ES-I3 (cell line): ENCODE measurements around the gene TNKS2.
A peak's percentile ranks its signal among the peaks of the same experiment; 100 is the strongest.

ENCODE experiments used
- H3K36me3 ChIP-seq: 2 replicates; pipeline ENCODE4 v1.6.1; 2013; ENCODE audit warnings: mild to moderate bottlenecking, low read length, control low read depth, moderate library complexity; ENCODE audit not compliant: insufficient read depth
- H3K4me1 ChIP-seq: 2 replicates; pipeline ENCODE4 v1.6.1; 2013; ENCODE audit warnings: mild to moderate bottlenecking, control low read depth, low read length; ENCODE audit not compliant: insufficient read depth
- H3K9ac ChIP-seq: 2 replicates; pipeline ENCODE4 v1.6.1; 2013; ENCODE audit warnings: low read depth, mild to moderate bottlenecking, low read length, moderate library complexity
- H3K9me3 ChIP-seq: 2 replicates; pipeline ENCODE4 v1.6.1; 2013; ENCODE audit warnings: mild to moderate bottlenecking, low read length, moderate library complexity; ENCODE audit not compliant: control insufficient read depth, insufficient read depth

Gene TNKS2

GRCh38 chr10:91897421-91897820 lies 99.2 kb downstream of the TNKS2 start:
- no peaks in the 10 kb centered on the region for H3K9me3 ChIP-seq
- peaks cover 10% of the 10 kb centered on the region; the same call in 1 of the 2 replicates for H3K4me1 ChIP-seq
- no peak overlapping the region for H3K9ac ChIP-seq
- H3K36me3 ChIP-seq = no peaks in the 10 kb centered on the region

GRCh38 chr10:91901784-91902677 lies 103.8 kb downstream of the TNKS2 start:
- H3K36me3 ChIP-seq = no peaks in the 10 kb centered on the region
- H3K4me1 ChIP-seq = peaks cover 14% of the 10 kb centered on the region; the same call in 1 of the 2 replicates
- no peak overlapping the region for H3K9ac ChIP-seq
- H3K9me3 ChIP-seq = no peaks in the 10 kb centered on the region

- Histone ChIP-seq H3K9ac (peak overlapping the region; percentile 90; the same call in 1 of the 2 replicates), H3K36me3 (no peaks in the 10 kb centered on the region), H3K4me1 (peaks cover 7% of the 10 kb centered on the region; the same call in 1 of the 2 replicates), H3K9me3 (no peaks in the 10 kb centered on the region)
Observed at GRCh38 chr10:91907033-91907594, 108.9 kb downstream of the TNKS2 start.

- Histone ChIP-seq H3K9ac (peak overlapping the region; percentile 90), H3K36me3 (no peaks in the 10 kb centered on the region), H3K4me1 (no peaks in the 10 kb centered on the region; the same call in 1 of the 2 replicates), H3K9me3 (no peaks in the 10 kb centered on the region)
Observed at GRCh38 chr10:91907914-91908336, 109.7 kb downstream of the TNKS2 start.

GRCh38 chr10:91908337-91909116 lies 110.3 kb downstream of the TNKS2 start:
- Histone ChIP-seq H3K9ac (peak overlapping the region; percentile 90), H3K4me1 (no peaks in the 10 kb centered on the region; the same call in 1 of the 2 replicates), H3K9me3 (no peaks in the 10 kb centered on the region), H3K36me3 (no peaks in the 10 kb centered on the region)

GRCh38 chr10:91909117-91909677 lies 111.0 kb downstream of the TNKS2 start, which contains the start of gene FGFBP3:
TSS of gene FGFBP3 (minus strand) at chr10:91909486. CDS start at chr10:91908969, 517 bp downstream.
- peak within 1 kb of the TSS; percentile 90 for H3K9ac ChIP-seq
- no peaks in the 10 kb centered on the region; the same call in 1 of the 2 replicates for H3K4me1 ChIP-seq
- H3K36me3 ChIP-seq = no peaks in the 10 kb centered on the region
- no peaks in the 10 kb centered on the region for H3K9me3 ChIP-seq

GRCh38 chr10:91910467-91910866 lies 112.2 kb downstream of the TNKS2 start:
- H3K9ac ChIP-seq = no peak overlapping the region
- H3K36me3 ChIP-seq = no peaks in the 10 kb centered on the region
- no peaks in the 10 kb centered on the region for H3K9me3 ChIP-seq
- H3K4me1 ChIP-seq = no peaks in the 10 kb centered on the region
